GM23338 (cell line): ENCODE measurements around the gene SIK2. TPM values are rescaled to one million over a fixed set of nuclear protein-coding genes. Genes with fewer than 3 reads are reported as not detected.

Experiments
- ATAC-seq: fragments of 200-7000 bp; cut with Tn5 transposase; 3 replicates; pipeline ENCODE4 v1.9.1; 2020
- DNase-seq: peaks from one replicate; pipeline ENCODE4 v3.0.0-alpha.2; 2015; ENCODE audit warnings: low spot score
- H2AFZ ChIP-seq: fragments of 200-600 bp; sonication (generic); 2 replicates; pipeline ENCODE4 v1.8.0; 2016; ENCODE audit warnings: antibody characterized with exemption, mild to moderate bottlenecking, moderate library complexity
- H3F3A ChIP-seq: fragments of 200-600 bp; sonication (generic); replicated peaks from 2 replicates; pipeline ENCODE4 v1.8.0; 2017; ENCODE audit warnings: antibody characterized with exemption, mixed run types, low read depth
- H3K27ac ChIP-seq: fragments of 200-600 bp; sonication (generic); 2 replicates; pipeline ENCODE4 v1.6.1; 2016; ENCODE audit warnings: low read depth
- H3K27me3 ChIP-seq: fragments of 200-600 bp; sonication (generic); 2 replicates; pipeline ENCODE4 v1.8.0; 2016; ENCODE audit warnings: mild to moderate bottlenecking, mixed run types, moderate library complexity; ENCODE audit not compliant: insufficient read depth
- H3K36me3 ChIP-seq: fragments of 200-600 bp; sonication (generic); 2 replicates; pipeline ENCODE4 v1.8.0; 2016; ENCODE audit warnings: mild to moderate bottlenecking; ENCODE audit not compliant: insufficient read depth
- H3K4me1 ChIP-seq: fragments of 200-600 bp; sonication (generic); 2 replicates; pipeline ENCODE4 v1.8.0; 2016; ENCODE audit warnings: mild to moderate bottlenecking, moderate library complexity; ENCODE audit not compliant: insufficient read depth
- H3K4me2 ChIP-seq: fragments of 200-600 bp; sonication (generic); 2 replicates; pipeline ENCODE4 v1.7.1; 2017; ENCODE audit warnings: mixed run types
- H3K4me3 ChIP-seq: fragments of 200-600 bp; sonication (generic); 2 replicates; pipeline ENCODE4 v1.6.1; 2016; ENCODE audit warnings: mixed run types
- H3K79me2 ChIP-seq: fragments of 200-600 bp; sonication (generic); replicated peaks from 2 replicates; pipeline ENCODE4 v1.8.0; 2017; ENCODE audit warnings: mild to moderate bottlenecking; ENCODE audit not compliant: insufficient read depth
- H3K9me2 ChIP-seq: fragments of 200-600 bp; sonication (generic); 2 replicates; pipeline ENCODE4 v1.8.0; 2017; ENCODE audit not compliant: insufficient read depth
- H4K20me1 ChIP-seq: fragments of 200-600 bp; sonication (generic); replicated peaks from 2 replicates; pipeline ENCODE4 v1.8.0; 2017; ENCODE audit warnings: mild to moderate bottlenecking; ENCODE audit not compliant: insufficient read depth
- H3K27ac Mint-ChIP-seq: 2 replicates; pipeline ENCODE4 v1.8.0; 2020; ENCODE audit warnings: inconsistent platforms, mild to moderate bottlenecking, moderate library complexity, mixed read lengths
- H3K27me3 Mint-ChIP-seq: 3 replicates; pipeline ENCODE4 v1.8.0; 2022; ENCODE audit warnings: low read depth, mild to moderate bottlenecking, moderate library complexity, mixed read lengths, inconsistent platforms; ENCODE audit not compliant: insufficient read depth, poor library complexity
- H3K36me3 Mint-ChIP-seq: 3 replicates; pipeline ENCODE4 v1.8.0; 2021; ENCODE audit warnings: low read depth, mild to moderate bottlenecking, inconsistent platforms, moderate library complexity, mixed read lengths
- H3K4me1 Mint-ChIP-seq: 3 replicates; pipeline ENCODE4 v1.8.0; 2020; ENCODE audit warnings: mild to moderate bottlenecking, inconsistent platforms, mixed read lengths
- H3K4me3 Mint-ChIP-seq: 3 replicates; pipeline ENCODE4 v1.8.0; 2021; ENCODE audit warnings: moderate library complexity, mild to moderate bottlenecking, inconsistent platforms, mixed read lengths
- H3K9me3 Mint-ChIP-seq: 3 replicates; pipeline ENCODE4 v1.8.0; 2020; ENCODE audit warnings: moderate library complexity, mild to moderate bottlenecking, inconsistent platforms, mixed read lengths
- CREB1 ChIP-seq: fragments of 250-450 bp; sonication (Bioruptor Pico); IDR thresholded peaks from 2 replicates; pipeline ENCODE4 v1.5.0; 2020; ENCODE audit warnings: low read depth, mild to moderate bottlenecking, moderate library complexity
- EZH2 ChIP-seq: fragments of 200-600 bp; sonication (generic); IDR thresholded peaks from one replicate; pipeline ENCODE4 v1.8.0; 2017; ENCODE audit warnings: antibody characterized with exemption, mild to moderate bottlenecking, low read depth; ENCODE audit not compliant: unreplicated experiment
- EZH2phosphoT487 ChIP-seq: fragments of 200-600 bp; sonication (generic); IDR thresholded peaks from one replicate; pipeline ENCODE4 v1.8.1; 2018; ENCODE audit warnings: antibody characterized with exemption; ENCODE audit not compliant: unreplicated experiment
- JUNB ChIP-seq: IDR thresholded peaks from one replicate; pipeline ENCODE4 v1.6.1; 2016; ENCODE audit warnings: antibody characterized with exemption; ENCODE audit not compliant: unreplicated experiment
- NANOG ChIP-seq: IDR thresholded peaks from 2 replicates; pipeline ENCODE4 v1.6.1; 2016; ENCODE audit warnings: antibody characterized with exemption, borderline replicate concordance
- POLR2AphosphoS5 ChIP-seq: IDR thresholded peaks from 2 replicates; pipeline ENCODE4 v1.6.1; 2016; ENCODE audit warnings: antibody characterized with exemption, low read depth
- STAT1 ChIP-seq: IDR thresholded peaks from one replicate; pipeline ENCODE4 v1.6.1; 2016; ENCODE audit warnings: antibody characterized with exemption; ENCODE audit not compliant: unreplicated experiment
- ZNF114 ChIP-seq: fragments of 250-450 bp; sonication (Bioruptor Pico); IDR thresholded peaks from 2 replicates; pipeline ENCODE4 v1.5.0; 2020; ENCODE audit warnings: mild to moderate bottlenecking, moderate library complexity
- ZNF331 ChIP-seq: fragments of 250-450 bp; sonication (Bioruptor Pico); IDR thresholded peaks from 2 replicates; pipeline ENCODE4 v1.5.0; 2020; ENCODE audit warnings: low read depth, mild to moderate bottlenecking, moderate library complexity
- polyA plus RNA-seq: library from polyadenylated mRNA; unstranded; fragments of >200 nt; fragmentation: Nextera tagmentation; extraction: Ambion mirVana; gene quantifications from 2 replicates; pipeline ENCODE4 v1.2.1, GENCODE V29; 2016
- total RNA-seq: library from RNA; depleted of rRNA; stranded (reverse); fragments of >200 nt; shearing (Covaris generic); gene quantifications from 2 replicates; pipeline ENCODE4 v1.2.3, GENCODE V29; 2014
- TF ChIP-seq, protein P1 (sequence below), 2 experiments: fragments of 200-600 bp in 1 of 2; sonication (generic) in 1 of 2; conservative IDR thresholded peaks; 2 replicates each; pipeline versions ENCODE4 v1.5.1 to v1.6.1; 2016 to 2017; ENCODE audit warnings: antibody characterized with exemption in 2 of 2, low read depth in 2 of 2, mild to moderate bottlenecking in 2 of 2, moderate library complexity in 1 of 2
- TF ChIP-seq, protein P2 (sequence below): IDR thresholded peaks from 2 replicates; pipeline ENCODE4 v1.6.1; 2016; ENCODE audit warnings: antibody characterized with exemption
- TF ChIP-seq, protein P3 (sequence below): IDR thresholded peaks from one replicate; pipeline ENCODE4 v1.6.1; 2018; ENCODE audit warnings: antibody characterized with exemption; ENCODE audit not compliant: unreplicated experiment
- TF ChIP-seq, protein P4 (sequence below): fragments of 250-450 bp; sonication (Bioruptor Pico); IDR thresholded peaks from 2 replicates; pipeline ENCODE4 v1.5.0; 2020; ENCODE audit warnings: mild to moderate bottlenecking, moderate library complexity

Gene SIK2
- total and polyA plus RNA-seq, 2 experiments from 2014 or later = 2.3 to 6.7 TPM

DNA sequence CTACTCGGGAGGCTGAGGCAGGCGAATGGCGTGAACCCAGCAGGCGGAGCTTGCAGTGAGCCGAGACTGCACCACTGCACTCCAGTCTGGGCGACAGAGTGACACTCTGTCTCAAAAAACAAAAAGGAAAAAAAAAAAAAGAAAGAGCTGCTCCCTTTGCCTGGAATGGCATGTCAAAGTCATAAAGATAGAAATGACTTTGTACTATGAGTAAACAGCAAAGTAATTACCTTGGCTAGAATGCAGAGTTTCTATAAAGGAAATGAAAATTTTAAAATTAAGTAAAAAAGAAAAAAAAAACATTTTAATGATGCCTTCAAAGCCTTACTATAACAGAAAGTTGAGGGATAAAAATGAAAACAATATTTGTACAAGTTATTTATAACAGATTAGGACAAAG, 153.8 kb downstream of the SIK2 start:
- H3K4me1 Mint-ChIP-seq = no peaks in the 10 kb centered on the region
- no peak for ATAC-seq

More for the DNA sequence above, 153.8 kb downstream of the SIK2 start:
- H3K27ac Mint-ChIP-seq = no peak overlapping the region
- Histone ChIP-seq H4K20me1 (peaks cover 16% of the 10 kb centered on the region; the same call in 1 of the 2 replicates), H3K4me3 (no peak overlapping the region), H3F3A (0 out of 2 replicates have a peak, but pooled peaks cover 3% of the 10 kb centered on the region), H3K36me3 (peaks cover 76% of the 10 kb centered on the region), H3K4me1 (no peaks in the 10 kb centered on the region), H3K27ac (no peak overlapping the region), H3K27me3 (no peaks in the 10 kb centered on the region), H2AFZ (no peak overlapping the region), H3K79me2 (no peaks in the 10 kb centered on the region), H3K9me2 (no peaks in the 10 kb centered on the region), H3K4me2 (no peak overlapping the region)
- no peak overlapping the region for H3K4me3 Mint-ChIP-seq
- TF ChIP-seq EZH2phosphoT487 (no peak), JUNB (no peak), ZNF331 (CRISPR knock-in tag) (no peak), STAT1 (no peak), EZH2 (no peak), ZNF114 (CRISPR knock-in tag) (no peak), POLR2AphosphoS5 (no peak), NANOG (no peak), CREB1 (CRISPR knock-in tag) (no peak)
- TF ChIP-seq, protein P1, sequence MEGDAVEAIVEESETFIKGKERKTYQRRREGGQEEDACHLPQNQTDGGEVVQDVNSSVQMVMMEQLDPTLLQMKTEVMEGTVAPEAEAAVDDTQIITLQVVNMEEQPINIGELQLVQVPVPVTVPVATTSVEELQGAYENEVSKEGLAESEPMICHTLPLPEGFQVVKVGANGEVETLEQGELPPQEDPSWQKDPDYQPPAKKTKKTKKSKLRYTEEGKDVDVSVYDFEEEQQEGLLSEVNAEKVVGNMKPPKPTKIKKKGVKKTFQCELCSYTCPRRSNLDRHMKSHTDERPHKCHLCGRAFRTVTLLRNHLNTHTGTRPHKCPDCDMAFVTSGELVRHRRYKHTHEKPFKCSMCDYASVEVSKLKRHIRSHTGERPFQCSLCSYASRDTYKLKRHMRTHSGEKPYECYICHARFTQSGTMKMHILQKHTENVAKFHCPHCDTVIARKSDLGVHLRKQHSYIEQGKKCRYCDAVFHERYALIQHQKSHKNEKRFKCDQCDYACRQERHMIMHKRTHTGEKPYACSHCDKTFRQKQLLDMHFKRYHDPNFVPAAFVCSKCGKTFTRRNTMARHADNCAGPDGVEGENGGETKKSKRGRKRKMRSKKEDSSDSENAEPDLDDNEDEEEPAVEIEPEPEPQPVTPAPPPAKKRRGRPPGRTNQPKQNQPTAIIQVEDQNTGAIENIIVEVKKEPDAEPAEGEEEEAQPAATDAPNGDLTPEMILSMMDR (conservative IDR thresholded peaks at IDR 0.05; ENCODE audit: low read depth in 2 of 2) = no peak
- TF ChIP-seq, protein P2, sequence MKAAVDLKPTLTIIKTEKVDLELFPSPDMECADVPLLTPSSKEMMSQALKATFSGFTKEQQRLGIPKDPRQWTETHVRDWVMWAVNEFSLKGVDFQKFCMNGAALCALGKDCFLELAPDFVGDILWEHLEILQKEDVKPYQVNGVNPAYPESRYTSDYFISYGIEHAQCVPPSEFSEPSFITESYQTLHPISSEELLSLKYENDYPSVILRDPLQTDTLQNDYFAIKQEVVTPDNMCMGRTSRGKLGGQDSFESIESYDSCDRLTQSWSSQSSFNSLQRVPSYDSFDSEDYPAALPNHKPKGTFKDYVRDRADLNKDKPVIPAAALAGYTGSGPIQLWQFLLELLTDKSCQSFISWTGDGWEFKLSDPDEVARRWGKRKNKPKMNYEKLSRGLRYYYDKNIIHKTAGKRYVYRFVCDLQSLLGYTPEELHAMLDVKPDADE = no peak
- TF ChIP-seq, protein P3, sequence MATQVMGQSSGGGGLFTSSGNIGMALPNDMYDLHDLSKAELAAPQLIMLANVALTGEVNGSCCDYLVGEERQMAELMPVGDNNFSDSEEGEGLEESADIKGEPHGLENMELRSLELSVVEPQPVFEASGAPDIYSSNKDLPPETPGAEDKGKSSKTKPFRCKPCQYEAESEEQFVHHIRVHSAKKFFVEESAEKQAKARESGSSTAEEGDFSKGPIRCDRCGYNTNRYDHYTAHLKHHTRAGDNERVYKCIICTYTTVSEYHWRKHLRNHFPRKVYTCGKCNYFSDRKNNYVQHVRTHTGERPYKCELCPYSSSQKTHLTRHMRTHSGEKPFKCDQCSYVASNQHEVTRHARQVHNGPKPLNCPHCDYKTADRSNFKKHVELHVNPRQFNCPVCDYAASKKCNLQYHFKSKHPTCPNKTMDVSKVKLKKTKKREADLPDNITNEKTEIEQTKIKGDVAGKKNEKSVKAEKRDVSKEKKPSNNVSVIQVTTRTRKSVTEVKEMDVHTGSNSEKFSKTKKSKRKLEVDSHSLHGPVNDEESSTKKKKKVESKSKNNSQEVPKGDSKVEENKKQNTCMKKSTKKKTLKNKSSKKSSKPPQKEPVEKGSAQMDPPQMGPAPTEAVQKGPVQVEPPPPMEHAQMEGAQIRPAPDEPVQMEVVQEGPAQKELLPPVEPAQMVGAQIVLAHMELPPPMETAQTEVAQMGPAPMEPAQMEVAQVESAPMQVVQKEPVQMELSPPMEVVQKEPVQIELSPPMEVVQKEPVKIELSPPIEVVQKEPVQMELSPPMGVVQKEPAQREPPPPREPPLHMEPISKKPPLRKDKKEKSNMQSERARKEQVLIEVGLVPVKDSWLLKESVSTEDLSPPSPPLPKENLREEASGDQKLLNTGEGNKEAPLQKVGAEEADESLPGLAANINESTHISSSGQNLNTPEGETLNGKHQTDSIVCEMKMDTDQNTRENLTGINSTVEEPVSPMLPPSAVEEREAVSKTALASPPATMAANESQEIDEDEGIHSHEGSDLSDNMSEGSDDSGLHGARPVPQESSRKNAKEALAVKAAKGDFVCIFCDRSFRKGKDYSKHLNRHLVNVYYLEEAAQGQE = no peak
- TF ChIP-seq, protein P4, sequence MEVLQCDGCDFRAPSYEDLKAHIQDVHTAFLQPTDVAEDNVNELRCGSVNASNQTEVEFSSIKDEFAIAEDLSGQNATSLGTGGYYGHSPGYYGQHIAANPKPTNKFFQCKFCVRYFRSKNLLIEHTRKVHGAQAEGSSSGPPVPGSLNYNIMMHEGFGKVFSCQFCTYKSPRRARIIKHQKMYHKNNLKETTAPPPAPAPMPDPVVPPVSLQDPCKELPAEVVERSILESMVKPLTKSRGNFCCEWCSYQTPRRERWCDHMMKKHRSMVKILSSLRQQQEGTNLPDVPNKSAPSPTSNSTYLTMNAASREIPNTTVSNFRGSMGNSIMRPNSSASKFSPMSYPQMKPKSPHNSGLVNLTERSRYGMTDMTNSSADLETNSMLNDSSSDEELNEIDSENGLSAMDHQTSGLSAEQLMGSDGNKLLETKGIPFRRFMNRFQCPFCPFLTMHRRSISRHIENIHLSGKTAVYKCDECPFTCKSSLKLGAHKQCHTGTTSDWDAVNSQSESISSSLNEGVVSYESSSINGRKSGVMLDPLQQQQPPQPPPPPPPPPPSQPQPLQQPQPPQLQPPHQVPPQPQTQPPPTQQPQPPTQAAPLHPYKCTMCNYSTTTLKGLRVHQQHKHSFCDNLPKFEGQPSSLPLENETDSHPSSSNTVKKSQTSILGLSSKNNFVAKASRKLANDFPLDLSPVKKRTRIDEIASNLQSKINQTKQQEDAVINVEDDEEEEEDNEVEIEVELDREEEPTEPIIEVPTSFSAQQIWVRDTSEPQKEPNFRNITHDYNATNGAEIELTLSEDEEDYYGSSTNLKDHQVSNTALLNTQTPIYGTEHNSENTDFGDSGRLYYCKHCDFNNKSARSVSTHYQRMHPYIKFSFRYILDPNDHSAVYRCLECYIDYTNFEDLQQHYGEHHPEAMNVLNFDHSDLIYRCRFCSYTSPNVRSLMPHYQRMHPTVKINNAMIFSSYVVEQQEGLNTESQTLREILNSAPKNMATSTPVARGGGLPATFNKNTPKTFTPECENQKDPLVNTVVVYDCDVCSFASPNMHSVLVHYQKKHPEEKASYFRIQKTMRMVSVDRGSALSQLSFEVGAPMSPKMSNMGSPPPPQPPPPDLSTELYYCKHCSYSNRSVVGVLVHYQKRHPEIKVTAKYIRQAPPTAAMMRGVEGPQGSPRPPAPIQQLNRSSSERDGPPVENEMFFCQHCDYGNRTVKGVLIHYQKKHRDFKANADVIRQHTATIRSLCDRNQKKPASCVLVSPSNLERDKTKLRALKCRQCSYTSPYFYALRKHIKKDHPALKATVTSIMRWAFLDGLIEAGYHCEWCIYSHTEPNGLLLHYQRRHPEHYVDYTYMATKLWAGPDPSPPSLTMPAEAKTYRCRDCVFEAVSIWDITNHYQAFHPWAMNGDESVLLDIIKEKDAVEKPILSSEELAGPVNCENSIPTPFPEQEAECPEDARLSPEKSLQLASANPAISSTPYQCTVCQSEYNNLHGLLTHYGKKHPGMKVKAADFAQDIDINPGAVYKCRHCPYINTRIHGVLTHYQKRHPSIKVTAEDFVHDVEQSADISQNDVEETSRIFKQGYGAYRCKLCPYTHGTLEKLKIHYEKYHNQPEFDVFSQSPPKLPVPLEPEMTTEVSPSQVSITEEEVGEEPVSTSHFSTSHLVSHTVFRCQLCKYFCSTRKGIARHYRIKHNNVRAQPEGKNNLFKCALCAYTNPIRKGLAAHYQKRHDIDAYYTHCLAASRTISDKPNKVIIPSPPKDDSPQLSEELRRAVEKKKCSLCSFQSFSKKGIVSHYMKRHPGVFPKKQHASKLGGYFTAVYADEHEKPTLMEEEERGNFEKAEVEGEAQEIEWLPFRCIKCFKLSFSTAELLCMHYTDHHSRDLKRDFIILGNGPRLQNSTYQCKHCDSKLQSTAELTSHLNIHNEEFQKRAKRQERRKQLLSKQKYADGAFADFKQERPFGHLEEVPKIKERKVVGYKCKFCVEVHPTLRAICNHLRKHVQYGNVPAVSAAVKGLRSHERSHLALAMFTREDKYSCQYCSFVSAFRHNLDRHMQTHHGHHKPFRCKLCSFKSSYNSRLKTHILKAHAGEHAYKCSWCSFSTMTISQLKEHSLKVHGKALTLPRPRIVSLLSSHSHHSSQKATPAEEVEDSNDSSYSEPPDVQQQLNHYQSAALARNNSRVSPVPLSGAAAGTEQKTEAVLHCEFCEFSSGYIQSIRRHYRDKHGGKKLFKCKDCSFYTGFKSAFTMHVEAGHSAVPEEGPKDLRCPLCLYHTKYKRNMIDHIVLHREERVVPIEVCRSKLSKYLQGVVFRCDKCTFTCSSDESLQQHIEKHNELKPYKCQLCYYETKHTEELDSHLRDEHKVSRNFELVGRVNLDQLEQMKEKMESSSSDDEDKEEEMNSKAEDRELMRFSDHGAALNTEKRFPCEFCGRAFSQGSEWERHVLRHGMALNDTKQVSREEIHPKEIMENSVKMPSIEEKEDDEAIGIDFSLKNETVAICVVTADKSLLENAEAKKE (CRISPR knock-in tag) = no peak
- H3K36me3 Mint-ChIP-seq = peaks cover 87% of the 10 kb centered on the region
- H3K27me3 Mint-ChIP-seq = no peaks in the 10 kb centered on the region
- no peak for DNase-seq
- no peaks in the 10 kb centered on the region for H3K9me3 Mint-ChIP-seq
